Nephron progenitor cell (in vitro differentiated cells): ENCODE results near the gene EREG.

ENCODE experiments used
- DNase-seq: peaks from one replicate; pipeline ENCODE4 v3.0.0; 2021
- H3K27ac Mint-ChIP-seq: 2 replicates; pipeline ENCODE4 v1.8.0; 2021; ENCODE audit warnings: mild to moderate bottlenecking, moderate library complexity, mixed read lengths
- H3K27me3 Mint-ChIP-seq: 2 replicates; pipeline ENCODE4 v1.8.0; 2021; ENCODE audit warnings: mild to moderate bottlenecking, low read depth, mixed read lengths; ENCODE audit not compliant: poor library complexity
- H3K36me3 Mint-ChIP-seq: 2 replicates; pipeline ENCODE4 v1.8.0; 2021; ENCODE audit warnings: low read depth, mixed read lengths
- H3K4me1 Mint-ChIP-seq: 2 replicates; pipeline ENCODE4 v1.8.0; 2021; ENCODE audit warnings: mixed read lengths
- H3K4me3 Mint-ChIP-seq: 2 replicates; pipeline ENCODE4 v1.8.0; 2021; ENCODE audit warnings: mild to moderate bottlenecking, moderate library complexity, mixed read lengths
- H3K9me3 Mint-ChIP-seq: 2 replicates; pipeline ENCODE4 v1.8.0; 2021; ENCODE audit warnings: mild to moderate bottlenecking, moderate library complexity, mixed read lengths
- TF ChIP-seq, protein P1 (sequence below): fragments of 200-600 bp; sonication (generic); IDR thresholded peaks from 2 replicates; pipeline ENCODE4 v1.5.0; 2021; ENCODE audit warnings: antibody characterized with exemption

Gene EREG

DNA sequence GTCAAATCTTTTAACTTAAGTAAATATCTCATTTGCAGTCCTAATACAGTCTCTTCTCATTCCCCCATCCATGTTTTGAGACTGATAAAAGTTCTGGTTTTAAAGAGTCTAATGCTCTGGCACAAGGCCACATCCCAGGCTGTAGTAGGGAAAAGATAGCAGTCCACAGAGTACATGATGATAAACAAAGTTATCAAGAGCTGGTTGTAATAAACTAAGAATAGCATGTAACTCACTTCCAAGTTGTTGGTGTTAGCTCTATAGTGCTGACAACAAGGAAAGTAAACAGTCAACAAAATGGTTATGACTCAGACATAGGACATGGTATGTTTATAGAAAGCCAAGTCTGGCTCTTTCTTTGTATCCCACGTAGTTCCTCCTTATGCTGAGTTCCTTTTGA is 58.2 kb downstream of the EREG start:
- Mint-ChIP-seq H3K36me3 (no peaks in the 10 kb centered on the region), H3K27me3 (peaks cover 6% of the 10 kb centered on the region), H3K4me3 (no peak overlapping the region), H3K9me3 (peaks cover 6% of the 10 kb centered on the region), H3K4me1 (no peaks in the 10 kb centered on the region), H3K27ac (no peak overlapping the region)
- TF ChIP-seq, protein P1, sequence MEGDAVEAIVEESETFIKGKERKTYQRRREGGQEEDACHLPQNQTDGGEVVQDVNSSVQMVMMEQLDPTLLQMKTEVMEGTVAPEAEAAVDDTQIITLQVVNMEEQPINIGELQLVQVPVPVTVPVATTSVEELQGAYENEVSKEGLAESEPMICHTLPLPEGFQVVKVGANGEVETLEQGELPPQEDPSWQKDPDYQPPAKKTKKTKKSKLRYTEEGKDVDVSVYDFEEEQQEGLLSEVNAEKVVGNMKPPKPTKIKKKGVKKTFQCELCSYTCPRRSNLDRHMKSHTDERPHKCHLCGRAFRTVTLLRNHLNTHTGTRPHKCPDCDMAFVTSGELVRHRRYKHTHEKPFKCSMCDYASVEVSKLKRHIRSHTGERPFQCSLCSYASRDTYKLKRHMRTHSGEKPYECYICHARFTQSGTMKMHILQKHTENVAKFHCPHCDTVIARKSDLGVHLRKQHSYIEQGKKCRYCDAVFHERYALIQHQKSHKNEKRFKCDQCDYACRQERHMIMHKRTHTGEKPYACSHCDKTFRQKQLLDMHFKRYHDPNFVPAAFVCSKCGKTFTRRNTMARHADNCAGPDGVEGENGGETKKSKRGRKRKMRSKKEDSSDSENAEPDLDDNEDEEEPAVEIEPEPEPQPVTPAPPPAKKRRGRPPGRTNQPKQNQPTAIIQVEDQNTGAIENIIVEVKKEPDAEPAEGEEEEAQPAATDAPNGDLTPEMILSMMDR, result no peak
- DNase-seq, result no peak

DNA sequence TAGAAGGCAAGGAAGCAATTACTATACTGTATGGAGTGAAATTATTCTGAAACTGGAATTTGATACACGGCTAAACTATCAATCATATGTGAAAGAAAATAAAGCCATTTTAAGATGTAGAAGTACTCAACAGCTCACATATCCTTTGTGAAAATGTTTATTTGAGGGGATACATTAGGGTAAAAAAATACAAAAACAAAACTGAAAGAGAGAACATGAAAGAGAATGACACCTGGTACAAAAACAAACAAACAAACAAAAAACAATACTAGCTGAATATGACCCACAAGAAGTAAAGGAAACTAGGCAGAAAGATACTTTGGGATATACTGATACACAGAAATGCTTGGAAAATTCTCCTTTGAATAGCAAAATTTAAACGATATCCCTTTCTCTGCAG is 59.2 kb downstream of the EREG start:
- Mint-ChIP-seq H3K9me3 (peaks cover 6% of the 10 kb centered on the region), H3K4me3 (no peak overlapping the region), H3K27ac (no peak overlapping the region), H3K36me3 (no peaks in the 10 kb centered on the region), H3K27me3 (peaks cover 3% of the 10 kb centered on the region), H3K4me1 (no peaks in the 10 kb centered on the region)
- TF ChIP-seq, protein P1, result no peak
- no peak for DNase-seq

DNA sequence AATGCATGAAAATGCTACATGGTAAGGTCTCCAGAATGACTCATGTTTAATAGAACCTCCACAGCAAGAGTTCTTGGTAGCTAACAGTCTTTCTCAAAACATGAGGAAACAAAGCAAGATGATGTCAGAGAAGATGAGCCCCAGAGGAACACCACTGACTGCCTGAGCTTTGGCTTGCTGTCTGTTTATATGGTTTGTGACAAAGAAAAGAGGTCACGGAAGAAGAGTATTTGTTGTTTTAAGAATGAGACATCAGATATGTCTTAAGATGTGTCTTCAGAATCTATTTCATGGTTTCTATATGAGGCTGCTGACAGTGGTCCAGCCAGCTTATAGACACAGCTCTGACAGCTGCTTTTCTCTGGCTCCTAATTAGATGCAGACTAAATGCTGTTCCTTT is 61.2 kb downstream of the EREG start:
- Mint-ChIP-seq H3K4me3 (no peak overlapping the region), H3K4me1 (no peaks in the 10 kb centered on the region), H3K27me3 (peaks cover 3% of the 10 kb centered on the region), H3K9me3 (no peaks in the 10 kb centered on the region), H3K27ac (no peak overlapping the region), H3K36me3 (no peaks in the 10 kb centered on the region)
- DNase-seq, result no peak
- TF ChIP-seq, protein P1, result no peak

DNA sequence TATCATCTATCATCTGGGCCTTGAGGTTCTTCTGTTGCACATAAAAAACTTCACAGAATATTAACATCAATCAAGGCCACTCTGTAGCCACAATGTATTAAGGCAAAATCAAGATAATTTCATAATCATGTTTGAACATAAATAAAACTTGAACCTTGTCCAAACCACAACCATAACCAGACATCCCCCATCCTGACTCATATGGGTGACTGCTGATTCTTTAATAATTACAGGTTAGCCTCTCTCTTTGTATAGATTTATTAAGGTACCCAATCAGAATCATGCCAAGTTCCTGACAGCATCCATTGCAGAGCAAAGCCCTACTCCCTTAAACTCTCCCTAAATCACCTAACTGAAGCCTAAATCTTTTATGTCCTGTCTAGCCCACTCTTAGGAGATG is 63.3 kb downstream of the EREG start:
- Mint-ChIP-seq H3K36me3 (no peaks in the 10 kb centered on the region), H3K9me3 (no peaks in the 10 kb centered on the region), H3K27ac (no peak overlapping the region), H3K4me1 (no peaks in the 10 kb centered on the region), H3K4me3 (no peak overlapping the region), H3K27me3 (peaks cover 3% of the 10 kb centered on the region)
- TF ChIP-seq, protein P1, result no peak
- no peak for DNase-seq

DNA sequence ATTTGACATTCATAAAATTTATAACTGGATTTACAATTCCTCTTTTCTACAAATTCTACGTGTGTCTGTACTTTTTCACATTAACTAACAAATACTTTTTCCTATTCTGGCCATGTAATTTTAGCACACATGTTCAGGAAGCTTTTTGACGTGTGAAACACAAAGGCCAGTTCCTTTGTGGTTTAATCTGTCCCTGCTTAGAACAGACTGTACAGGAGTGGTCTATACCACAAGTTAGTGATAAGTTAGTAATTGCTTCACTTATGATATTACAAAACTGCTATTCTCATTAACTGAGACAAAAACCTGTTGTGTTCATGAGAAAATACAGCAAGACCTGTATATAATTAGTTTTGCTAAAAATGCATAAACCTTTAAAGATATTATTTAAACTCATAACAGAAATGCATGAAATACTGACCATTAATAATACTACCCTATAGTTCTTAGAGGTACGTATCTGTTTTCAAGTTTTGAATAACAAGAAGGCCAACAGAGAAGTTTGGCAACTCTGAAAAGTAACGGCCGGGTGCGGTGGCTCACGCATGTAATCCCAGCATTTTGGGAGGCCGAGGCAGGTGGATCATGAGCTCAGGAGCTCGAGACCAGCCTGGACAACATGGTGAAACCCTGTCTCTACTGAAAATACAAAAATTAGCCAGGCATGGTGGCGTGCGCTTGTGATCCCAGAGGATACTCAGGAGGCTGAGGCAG is 66.3 kb downstream of the EREG start:
- DNase-seq, result no peak
- Mint-ChIP-seq H3K4me3 (no peak overlapping the region), H3K27ac (no peak overlapping the region), H3K9me3 (no peaks in the 10 kb centered on the region), H3K27me3 (no peaks in the 10 kb centered on the region), H3K4me1 (no peaks in the 10 kb centered on the region), H3K36me3 (no peaks in the 10 kb centered on the region)
- TF ChIP-seq, protein P1, result no peak

DNA sequence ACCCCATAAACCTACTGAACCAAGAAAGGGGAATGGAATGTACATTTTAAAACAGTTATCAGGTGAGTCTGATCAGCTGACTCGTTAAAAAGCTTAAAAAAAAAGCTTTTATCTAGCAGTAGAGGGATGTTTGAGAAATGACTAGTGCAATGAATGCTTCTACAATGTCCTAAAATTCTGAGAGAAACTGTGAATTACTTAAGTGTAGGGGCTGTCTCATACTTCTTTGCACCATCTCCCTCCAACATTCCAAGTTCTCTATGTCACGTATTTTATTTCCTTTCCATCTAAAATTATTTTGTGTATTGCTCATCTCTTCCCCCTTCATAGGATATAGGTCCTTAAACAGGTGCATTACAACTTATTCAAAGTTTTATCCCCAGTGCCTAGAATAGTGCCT is 68.1 kb downstream of the EREG start:
- H3K36me3 Mint-ChIP-seq, result no peaks in the 10 kb centered on the region
- no peaks in the 10 kb centered on the region for H3K27me3 Mint-ChIP-seq
- no peak for DNase-seq
- TF ChIP-seq, protein P1, result no peak
- H3K4me3 Mint-ChIP-seq, result no peak overlapping the region
- no peaks in the 10 kb centered on the region for H3K9me3 Mint-ChIP-seq
- H3K4me1 Mint-ChIP-seq, result no peaks in the 10 kb centered on the region
- no peak overlapping the region for H3K27ac Mint-ChIP-seq
